ENCODE data around the gene OXCT1. TPM values are rescaled to one million over a fixed set of nuclear protein-coding genes. Genes with fewer than 3 reads are reported as not detected.

Gene OXCT1
- total and polyA plus RNA-seq, 2 of the 8 experiments (the other 6 are each of a cell fraction or from before 2014, with no cell fraction given): 10.1 to 28.2 TPM

GRCh38 chr5:41843456-41844370 lies 26.5 kb downstream of the OXCT1 start:
- Histone ChIP-seq H2BK12ac (ENCODE audit: low read depth, low read length) (no peak overlapping the region), H3K4me2 (ENCODE audit: insufficient read depth in 1 of 2, low read depth in 2 of 2, low read length in 2 of 2) (no peak overlapping the region), H3K27ac (ENCODE audit: low read depth, low read length) (no peak overlapping the region), H2BK15ac (ENCODE audit: low read length) (no peak overlapping the region), H3K9me3 (ENCODE audit: insufficient read depth in 2 of 2, low read depth in 1 of 2, low read length in 1 of 2) (no peaks in the 10 kb centered on the region), H3K14ac (ENCODE audit: insufficient read length) (no peak overlapping the region), H3K23me2 (ENCODE audit: low read depth, low read length) (no peaks in the 10 kb centered on the region), H4K5ac (ENCODE audit: insufficient read length, low read depth, low read length) (no peak overlapping the region), H3K36me3 (ENCODE audit: control insufficient read depth in 2 of 4, insufficient read depth in 4 of 4, low read length in 3 of 4) (peaks cover 0 to 5% (median 0%) of the 10 kb centered on the region in 4 experiments; a peak in 2 of 8 replicates), H3K4me3 (ENCODE audit: extremely low read depth in 1 of 4, insufficient read depth in 2 of 4, low read depth in 3 of 4, low read length in 4 of 4) (no peak overlapping the region), H2BK120ac (replicated peaks; ENCODE audit: low read depth, low read length) (no peak overlapping the region), H3K79me1 (ENCODE audit: low read depth, low read length) (no peaks in the 10 kb centered on the region), H2BK20ac (ENCODE audit: low read length) (no peak overlapping the region), H3K4me1 (replicated peaks in 1 of 4; ENCODE audit: control insufficient read depth in 3 of 4, insufficient read depth in 4 of 4, low read length in 3 of 4) (no peaks in the 10 kb centered on the region), H2AK5ac (ENCODE audit: low read depth, low read length) (no peak overlapping the region), H3K56ac (replicated peaks; ENCODE audit: insufficient read length, low read depth, low read length) (no peak overlapping the region), H3K9ac (replicated peaks in 1 of 4; ENCODE audit: extremely low read depth in 1 of 4, low read depth in 3 of 4, low read length in 3 of 4) (no peak overlapping the region), H4K91ac (replicated peaks; ENCODE audit: insufficient read length, low read length) (no peak overlapping the region), H2BK5ac (ENCODE audit: low read depth, low read length) (no peak overlapping the region), H3K79me2 (ENCODE audit: control insufficient read depth in 1 of 2, insufficient read depth in 2 of 2, low read length in 2 of 2) (no peaks in the 10 kb centered on the region), H3K27me3 (replicated peaks in 1 of 4; ENCODE audit: control insufficient read depth in 3 of 4, extremely low read depth in 1 of 4, insufficient read depth in 3 of 4, low read length in 3 of 4) (no peaks in the 10 kb centered on the region), H3K23ac (ENCODE audit: insufficient read length) (no peak overlapping the region), H2AFZ (ENCODE audit: low read length) (no peak overlapping the region), H4K8ac (ENCODE audit: extremely low read depth, insufficient read depth, low read length) (no peak overlapping the region), H3K18ac (ENCODE audit: extremely low read depth, low read length) (no peak overlapping the region), H4K20me1 (replicated peaks in 1 of 2; ENCODE audit: control insufficient read depth in 1 of 2, insufficient read depth in 2 of 2, low read length in 2 of 2) (no peaks in the 10 kb centered on the region), H3K4ac (replicated peaks; ENCODE audit: insufficient read length, low read depth, low read length) (no peak overlapping the region)
- FAIRE-seq (peak; percentile 78), DNase-seq (ENCODE audit: low read depth in 1 of 2, low spot score in 2 of 2) (no peak)
- CTCF ChIA-PET (ENCODE audit: partially characterized antibody): interaction anchor here (0.6 to 5.7 kb wide), 23 partner anchors 9 to 574 kb away, joined by 3 to 49 read pairs (median 4); no protein-coding TSS in a partner anchor
- WGBS, 2 experiments (ENCODE audit: extremely low coverage in 1 of 2, insufficient coverage in 1 of 2, insufficient read length in 1 of 2, insufficient replicate concordance in 2 of 2, low coverage in 1 of 2, low lambda C conversion rate in 2 of 2, missing lambda C conversion rate in 1 of 2): 53% methylated on average over 6 of the region's 6 CpGs; no CpG with 5 or more reads in 1 of the 2 experiments
- POLR2A ChIA-PET (ENCODE audit: partially characterized antibody): no interaction called here
- TF ChIP-seq TEAD4 (IDR thresholded peaks at IDR 0.05; ENCODE audit: low read depth, low read length): no peak
- no peak for TF ChIP-seq FOSL1 (IDR thresholded peaks at IDR 0.05; ENCODE audit: insufficient read depth, low read depth, low read length)
- peak; percentile 83 for TF ChIP-seq RAD21 (IDR thresholded peaks at IDR 0.05 in 1 of 2, conservative IDR thresholded peaks at IDR 0.05 in 1 of 2; ENCODE audit: low read depth in 2 of 2, low read length in 2 of 2)
- TF ChIP-seq SP2 (IDR thresholded peaks at IDR 0.05; ENCODE audit: low read length): no peak
- TF ChIP-seq SP1 (IDR thresholded peaks at IDR 0.05; ENCODE audit: low read depth, low read length): no peak
- TF ChIP-seq CBX5 (IDR thresholded peaks at IDR 0.05; ENCODE audit: low read depth, low read length): no peak
- TF ChIP-seq, protein P1, sequence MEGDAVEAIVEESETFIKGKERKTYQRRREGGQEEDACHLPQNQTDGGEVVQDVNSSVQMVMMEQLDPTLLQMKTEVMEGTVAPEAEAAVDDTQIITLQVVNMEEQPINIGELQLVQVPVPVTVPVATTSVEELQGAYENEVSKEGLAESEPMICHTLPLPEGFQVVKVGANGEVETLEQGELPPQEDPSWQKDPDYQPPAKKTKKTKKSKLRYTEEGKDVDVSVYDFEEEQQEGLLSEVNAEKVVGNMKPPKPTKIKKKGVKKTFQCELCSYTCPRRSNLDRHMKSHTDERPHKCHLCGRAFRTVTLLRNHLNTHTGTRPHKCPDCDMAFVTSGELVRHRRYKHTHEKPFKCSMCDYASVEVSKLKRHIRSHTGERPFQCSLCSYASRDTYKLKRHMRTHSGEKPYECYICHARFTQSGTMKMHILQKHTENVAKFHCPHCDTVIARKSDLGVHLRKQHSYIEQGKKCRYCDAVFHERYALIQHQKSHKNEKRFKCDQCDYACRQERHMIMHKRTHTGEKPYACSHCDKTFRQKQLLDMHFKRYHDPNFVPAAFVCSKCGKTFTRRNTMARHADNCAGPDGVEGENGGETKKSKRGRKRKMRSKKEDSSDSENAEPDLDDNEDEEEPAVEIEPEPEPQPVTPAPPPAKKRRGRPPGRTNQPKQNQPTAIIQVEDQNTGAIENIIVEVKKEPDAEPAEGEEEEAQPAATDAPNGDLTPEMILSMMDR (IDR thresholded peaks at IDR 0.05; ENCODE audit: control extremely low read depth in 1 of 3, insufficient read depth in 1 of 3, low read depth in 1 of 3, low read length in 3 of 3): peak in 2 of 3 experiments; percentile 57 to 58; a peak in 3 of 4 replicates
- no peak for TF ChIP-seq POLR2A (IDR thresholded peaks at IDR 0.05; ENCODE audit: control extremely low read depth in 1 of 2, low read depth in 2 of 2, low read length in 2 of 2)
- TF ChIP-seq TCF12 (IDR thresholded peaks at IDR 0.05; ENCODE audit: low read depth, low read length): no peak
- no peak for TF ChIP-seq CHD1 (IDR thresholded peaks at IDR 0.05; ENCODE audit: low read depth, low read length)

All from H1 (cell line).